DMS153 treated with DMSO at 0.1 percent for 48 hours (cell line): ENCODE measurements around the gene ERC2.

ENCODE experiments used
- DNase-seq: peaks from one replicate; lab custom pipeline; 2025; ENCODE audit not compliant: unreplicated experiment; lab: John Stamatoyannopoulos, UW

Gene ERC2

DNA sequence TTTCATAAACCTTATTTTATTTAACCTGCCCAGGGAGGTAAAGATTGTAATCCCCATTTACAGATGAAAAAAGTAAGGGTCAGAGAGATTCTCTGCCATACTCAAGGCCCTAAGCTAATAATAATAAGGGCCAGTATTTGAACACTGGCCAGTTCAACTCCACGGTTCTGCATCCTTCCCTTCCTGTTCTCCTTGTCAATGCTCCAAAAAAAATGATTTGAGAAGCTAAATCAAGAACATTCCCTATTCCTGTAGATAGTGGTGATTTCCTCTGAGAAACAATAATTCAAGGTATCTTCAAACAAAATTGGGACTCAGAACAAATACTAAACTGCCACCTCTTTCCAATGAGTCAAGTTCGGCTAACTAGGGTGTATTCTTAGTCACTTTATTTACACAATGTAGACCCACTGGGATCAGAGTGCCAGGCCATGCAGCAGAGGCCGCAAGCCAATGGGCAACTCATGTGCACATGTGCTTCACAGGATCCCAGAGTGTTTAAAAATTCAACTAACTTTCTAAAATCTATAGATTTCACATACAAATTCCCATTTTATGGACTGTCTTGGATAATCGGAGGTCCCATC lies 521.6 kb downstream of the ERC2 start:
- DNase-seq: no peak

DNA sequence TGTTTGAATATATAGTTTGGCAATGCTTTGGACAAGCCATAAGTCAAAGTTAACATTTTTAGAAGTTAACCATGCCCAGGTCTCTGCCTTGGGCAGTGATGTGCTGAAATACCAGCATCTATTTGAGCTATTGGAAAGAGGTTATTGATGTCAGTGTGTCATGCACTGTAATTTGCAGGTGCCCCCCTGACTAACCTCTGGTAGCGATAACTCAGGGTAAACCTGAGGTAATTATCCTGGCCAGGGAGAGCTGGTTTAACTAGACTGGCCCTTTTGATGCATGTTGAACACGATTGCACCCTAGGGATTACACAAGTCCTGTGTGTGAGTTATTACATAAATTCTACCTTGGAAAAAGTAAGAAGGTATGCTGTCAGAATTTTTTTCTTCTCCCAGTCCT lies 525.4 kb downstream of the ERC2 start:
- DNase-seq: no peak

- DNase-seq: no peak
Measured at GRCh38 chr3:55939287-55939686, 529.0 kb downstream of the ERC2 start.

DNA sequence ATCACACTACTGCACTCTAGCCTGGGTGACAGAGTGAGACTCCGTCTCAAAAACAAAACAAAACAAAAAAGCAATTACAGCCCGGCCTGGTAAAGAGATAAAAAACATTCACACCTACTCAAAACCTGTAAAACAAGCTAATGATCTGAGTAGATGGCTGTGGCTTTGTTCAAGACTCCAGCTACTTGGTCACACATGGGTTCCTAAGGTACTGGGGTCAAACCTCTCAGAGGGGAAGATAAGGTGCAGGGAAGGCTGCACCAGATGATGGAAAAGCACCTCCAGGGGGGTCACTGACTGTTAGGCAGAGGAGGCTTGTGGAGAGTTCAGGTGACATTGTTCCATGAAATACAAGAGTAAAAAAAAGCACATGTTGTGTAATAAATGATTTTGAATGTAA lies 531.0 kb downstream of the ERC2 start:
- no peak for DNase-seq

DNA sequence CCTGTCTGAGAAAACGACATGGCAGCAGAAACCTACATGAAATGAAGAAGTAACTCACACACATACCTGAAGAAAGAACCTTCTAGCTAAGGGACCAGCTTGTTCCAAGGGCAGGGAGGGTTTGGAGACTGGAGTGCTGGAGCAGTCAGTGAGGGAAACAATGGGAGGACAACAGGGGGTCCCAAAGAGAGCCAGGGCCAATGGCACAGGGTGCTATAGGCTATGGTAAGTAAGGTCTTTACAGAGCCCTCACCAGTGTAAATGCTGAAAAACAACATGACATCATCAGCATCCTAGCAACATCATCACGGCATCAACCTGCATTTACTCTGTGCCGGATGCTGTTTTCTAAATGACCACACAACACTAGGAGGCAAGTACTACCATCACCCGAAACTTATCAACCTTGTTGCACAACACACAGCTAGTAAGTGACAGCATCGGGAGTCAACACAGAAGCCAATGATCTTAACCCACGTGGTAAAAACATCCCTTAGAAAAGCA lies 531.7 kb downstream of the ERC2 start:
- DNase-seq: no peak

DNA sequence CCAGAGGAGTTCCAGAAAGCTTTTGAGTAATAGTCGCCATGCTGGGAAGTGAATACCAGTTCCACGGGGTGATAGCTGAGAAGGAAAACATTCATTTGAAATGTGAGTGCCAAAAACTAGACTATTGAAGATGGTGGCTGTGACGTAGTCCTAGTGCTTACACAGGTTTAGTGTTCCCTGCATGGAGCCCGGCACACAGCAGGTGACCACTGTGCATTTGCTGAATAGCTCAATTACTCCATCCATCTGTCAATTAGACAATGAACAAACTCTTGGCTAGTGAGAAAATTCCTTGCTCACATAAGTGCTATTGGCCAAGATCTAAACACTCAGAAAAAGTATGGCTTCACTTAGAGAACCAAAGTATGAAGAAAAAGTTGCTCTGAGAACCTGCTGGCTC lies 533.0 kb downstream of the ERC2 start:
- no peak for DNase-seq

DNA sequence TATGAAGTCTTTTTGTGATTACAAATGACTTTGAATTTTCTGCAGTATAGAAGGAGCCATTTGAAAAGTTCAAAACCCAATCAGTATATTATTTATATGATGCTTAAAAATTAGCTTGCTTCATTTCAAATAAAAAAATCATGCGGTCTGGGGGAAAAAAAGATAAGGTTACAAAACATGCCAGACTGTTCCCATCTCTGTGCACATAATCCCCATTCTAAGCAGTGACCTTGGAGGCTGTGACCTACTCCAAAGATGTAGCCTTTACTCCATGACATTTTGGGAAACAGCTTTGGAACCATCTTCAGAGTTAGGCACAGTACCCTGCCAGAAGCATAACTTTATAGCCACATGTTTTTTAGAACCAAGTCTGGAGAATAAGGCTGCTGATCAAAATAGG lies 533.5 kb downstream of the ERC2 start:
- no peak for DNase-seq

DNA sequence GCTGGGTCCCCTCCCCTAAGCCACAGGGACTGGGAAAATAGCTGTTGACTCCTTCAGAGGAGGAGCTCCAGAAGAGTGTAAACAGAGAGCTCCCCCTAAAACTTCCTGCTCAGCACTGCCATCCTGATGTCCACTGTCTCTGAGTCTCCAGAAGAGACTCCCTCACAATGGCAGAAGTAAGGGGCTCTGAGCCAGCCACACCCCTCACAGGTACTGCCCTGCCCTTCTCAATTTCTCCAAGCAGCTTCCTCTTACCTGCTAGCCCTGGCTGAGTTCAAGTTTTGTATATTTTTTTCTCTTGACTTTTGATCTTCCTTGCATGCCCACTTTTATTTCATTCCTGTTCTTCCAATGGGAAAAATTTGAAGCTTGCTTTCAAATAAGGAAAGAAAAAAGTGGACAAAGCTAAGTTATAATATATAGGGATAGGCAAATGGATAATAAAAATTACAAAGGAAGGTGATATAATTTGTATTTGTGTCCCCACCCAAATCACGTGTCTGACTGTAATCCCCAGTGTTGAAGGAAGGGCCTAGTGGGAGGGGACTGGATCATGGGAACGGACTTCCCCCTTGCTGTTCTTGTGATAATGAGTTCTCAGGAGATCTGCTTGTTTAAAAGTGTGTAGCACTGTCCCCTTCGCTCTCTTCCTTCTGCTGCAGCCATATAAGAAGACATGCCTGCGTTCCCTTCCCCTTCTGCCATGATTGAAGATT lies 539.0 kb downstream of the ERC2 start:
- DNase-seq: no peak

GRCh38 chr3:55923626-55924025 lies 544.6 kb downstream of the ERC2 start:
- DNase-seq: no peak

- no peak for DNase-seq
Measured at GRCh38 chr3:55923207-55923606, 545.1 kb downstream of the ERC2 start.

DNA sequence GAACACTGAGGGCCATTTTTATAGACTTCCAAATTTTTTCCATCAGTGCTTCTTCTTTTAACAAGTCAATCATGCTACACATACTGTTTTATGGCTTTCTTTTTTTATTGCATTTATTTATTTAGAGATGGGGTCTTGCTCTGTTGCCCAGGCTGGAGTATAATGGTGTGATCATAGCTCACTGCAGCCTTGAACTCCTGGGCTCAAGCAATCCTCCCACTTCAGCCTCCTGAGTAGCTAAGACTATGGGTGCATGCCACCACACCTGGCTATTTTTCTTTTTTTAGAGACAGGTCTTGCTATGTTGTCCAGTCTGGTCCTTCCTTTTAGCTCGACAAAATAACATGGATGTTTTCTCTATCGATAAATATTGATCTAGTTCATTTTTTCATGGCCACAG lies 555.4 kb downstream of the ERC2 start:
- DNase-seq: no peak

GRCh38 chr3:55911266-55911665 lies 557.0 kb downstream of the ERC2 start:
- DNase-seq: no peak

DNA sequence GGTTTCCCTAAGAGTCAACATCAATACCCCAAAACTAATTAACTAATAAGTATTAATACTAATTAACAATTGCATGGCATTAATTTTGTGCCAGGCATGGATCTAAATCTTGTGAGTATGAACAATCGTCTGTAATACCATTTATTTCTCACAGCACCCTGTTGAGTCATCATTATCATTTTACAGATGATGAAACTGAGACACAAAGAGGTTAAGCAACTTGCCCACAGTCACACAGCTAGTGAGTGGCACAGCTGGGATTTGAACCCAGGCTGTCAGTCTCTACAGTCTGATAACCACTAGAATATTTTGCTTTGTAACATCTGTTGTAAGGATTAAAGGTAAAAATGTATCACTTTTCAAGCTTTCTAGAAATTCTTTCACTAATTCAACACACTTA lies 557.7 kb downstream of the ERC2 start:
- DNase-seq: no peak

DNA sequence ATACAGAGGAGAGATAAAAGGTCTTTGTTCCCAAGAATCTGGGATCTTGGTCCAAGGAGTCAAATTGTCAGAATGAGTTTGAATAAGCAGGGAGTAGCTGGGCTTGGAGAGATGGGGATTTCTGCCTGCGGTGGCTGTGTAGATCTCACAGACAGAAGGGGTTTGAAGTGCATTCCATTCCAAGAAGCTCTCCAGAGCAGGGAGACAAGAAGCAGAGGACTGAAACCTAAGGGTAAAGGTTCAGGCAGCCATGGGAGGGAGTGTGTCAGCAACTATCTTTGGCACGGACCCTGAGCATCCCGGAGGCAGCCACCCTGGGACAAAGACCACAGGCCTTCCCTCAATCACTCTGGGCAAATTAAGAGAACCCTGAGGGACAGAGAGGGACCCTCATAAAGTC lies 558.9 kb downstream of the ERC2 start:
- no peak for DNase-seq

DNA sequence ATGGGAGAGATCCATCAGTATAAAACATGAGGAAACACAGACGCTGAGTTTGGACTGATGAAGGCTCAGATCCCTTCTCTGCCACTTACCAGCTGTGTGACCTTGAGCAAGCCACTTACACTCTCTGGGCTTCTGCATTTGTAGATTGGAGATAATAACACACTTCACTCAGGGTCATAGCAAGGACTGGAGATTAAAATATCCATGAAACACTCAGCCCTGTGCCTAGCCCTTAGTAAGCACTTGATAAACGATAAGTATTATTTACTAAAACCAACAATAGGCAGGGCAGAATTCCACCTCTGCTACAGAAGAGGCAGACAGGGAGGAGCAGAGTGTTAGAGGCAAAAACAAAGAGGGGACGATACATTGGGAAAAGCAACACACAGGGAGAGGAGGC lies 560.7 kb downstream of the ERC2 start:
- no peak for DNase-seq

DNA sequence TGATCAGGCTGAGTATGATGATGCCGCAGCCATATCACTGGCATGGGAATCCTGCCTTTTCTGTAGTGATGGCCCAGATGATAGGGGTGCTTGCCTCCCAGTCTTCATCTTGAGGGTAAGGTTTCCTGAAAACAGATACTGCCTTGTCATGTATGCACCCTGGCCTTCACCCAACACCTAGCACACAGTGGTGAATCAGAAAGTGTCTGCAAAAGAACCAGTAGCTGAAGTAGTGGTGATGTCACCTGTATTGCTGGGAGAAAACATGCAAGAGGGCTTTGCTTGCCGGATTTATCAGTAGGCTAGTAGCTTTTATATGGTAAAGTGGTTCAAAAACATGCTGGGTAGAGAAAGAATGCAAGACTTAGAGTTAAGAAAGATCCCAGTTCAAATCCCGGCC lies 561.4 kb downstream of the ERC2 start:
- DNase-seq: no peak

DNA sequence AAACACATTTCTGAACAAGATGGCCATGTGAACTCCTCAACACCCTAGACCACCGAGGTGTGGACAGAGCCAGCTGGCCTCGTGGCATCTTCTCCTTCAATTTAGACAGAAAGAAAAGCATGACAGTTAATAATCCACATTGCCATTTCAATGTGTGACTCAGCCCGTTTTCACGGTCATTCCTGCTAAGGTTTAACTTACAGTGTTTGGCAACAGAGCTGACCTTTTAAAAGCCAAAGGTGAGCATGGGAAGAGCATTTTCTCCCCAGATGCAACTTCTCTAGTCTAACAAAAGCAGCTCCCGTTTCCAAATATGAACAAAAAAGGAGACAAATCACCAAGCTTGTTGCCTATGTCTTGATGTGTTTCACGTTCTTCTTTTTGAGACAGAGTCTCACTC lies 563.6 kb downstream of the ERC2 start:
- no peak for DNase-seq

DNA sequence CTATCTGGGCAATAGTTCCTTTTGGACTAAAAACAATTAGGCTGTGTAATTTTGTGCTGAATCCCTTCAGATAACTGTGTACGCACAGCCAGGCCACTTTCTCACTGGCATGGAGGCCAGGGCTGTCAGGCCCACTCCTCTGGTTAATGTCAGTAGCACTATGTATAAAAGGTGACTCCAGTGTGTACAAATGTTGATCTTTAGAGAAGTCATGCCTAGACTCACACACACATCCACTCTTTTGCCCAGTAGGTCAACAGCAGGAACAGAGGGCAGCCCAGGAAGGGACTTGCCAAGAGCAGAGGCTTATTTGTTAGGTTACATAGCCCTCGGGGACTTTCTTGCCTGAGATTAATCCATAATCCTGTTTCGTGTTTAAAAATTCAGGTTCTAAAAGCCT lies 564.6 kb downstream of the ERC2 start:
- DNase-seq: no peak

GRCh38 chr3:55902221-55902900 lies 565.9 kb downstream of the ERC2 start:
- no peak for DNase-seq

GRCh38 chr3:55899887-55900286 lies 568.4 kb downstream of the ERC2 start:
- DNase-seq: no peak

DNA sequence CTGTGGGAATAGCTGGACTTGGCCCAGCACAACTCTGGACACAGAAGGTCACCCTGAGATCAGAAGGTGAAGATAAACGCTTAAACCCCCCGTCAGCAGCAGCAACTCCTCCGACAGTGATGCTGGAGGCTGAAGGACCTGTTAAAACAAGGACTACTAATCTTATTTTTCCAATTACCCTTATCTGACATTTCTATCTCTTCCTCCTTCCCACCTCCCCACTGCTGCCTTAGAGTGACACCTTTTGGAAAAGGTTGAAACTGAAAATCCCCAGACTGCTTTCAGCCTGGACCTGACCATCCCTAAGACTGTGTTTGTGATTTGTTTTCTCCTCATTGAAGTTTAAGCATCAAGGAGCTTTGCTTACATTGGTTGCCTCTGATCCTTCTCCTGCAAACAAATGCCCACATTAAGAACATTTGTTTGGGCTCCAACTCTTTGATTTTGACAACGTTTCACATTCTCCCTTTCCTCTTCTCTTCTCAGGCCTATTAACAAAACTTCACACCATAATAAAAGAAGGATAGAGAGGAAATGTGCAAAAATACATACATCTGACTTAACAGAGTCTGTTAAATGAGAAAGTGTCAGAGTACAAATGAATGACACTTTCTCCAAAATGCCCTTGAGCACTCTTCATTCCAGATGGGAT lies 570.6 kb downstream of the ERC2 start:
- peak; percentile 5 for DNase-seq
